Measurements from ENCODE around the gene MMP14.

The MMP14 gene

DNA sequence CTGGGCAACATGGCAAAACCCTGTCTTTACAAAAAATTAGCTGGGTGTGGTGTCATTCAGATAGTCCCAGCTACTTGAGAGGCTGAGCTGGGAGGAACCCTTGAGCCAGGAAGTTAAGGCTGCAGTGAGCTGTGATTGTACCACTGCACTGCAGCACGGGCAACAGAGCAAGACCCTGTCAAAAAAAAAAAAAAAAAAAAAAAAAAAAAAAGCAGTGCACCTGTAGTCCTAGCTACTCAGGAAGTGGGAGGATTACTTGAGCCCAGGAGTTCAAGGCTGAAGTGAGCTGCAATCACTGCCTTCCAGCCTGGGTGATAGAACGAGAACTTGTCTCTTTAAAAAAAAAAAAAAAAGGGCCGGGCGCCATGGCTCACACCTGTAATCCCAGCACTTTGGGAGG, 52.3 kb downstream of the MMP14 start:
- TF ChIP-seq FOXP2 (optimal IDR thresholded peaks at IDR 0.05; ENCODE audit: borderline replicate concordance, extremely low read depth, extremely low read length, insufficient read depth): no peak
- TF ChIP-seq TAF1 (IDR thresholded peaks at IDR 0.05; ENCODE audit: borderline replicate concordance, insufficient read depth, low read length): no peak
- no peak for TF ChIP-seq POLR2AphosphoS5 (IDR thresholded peaks at IDR 0.05; ENCODE audit: low read depth, low read length)
- TF ChIP-seq, protein P1, sequence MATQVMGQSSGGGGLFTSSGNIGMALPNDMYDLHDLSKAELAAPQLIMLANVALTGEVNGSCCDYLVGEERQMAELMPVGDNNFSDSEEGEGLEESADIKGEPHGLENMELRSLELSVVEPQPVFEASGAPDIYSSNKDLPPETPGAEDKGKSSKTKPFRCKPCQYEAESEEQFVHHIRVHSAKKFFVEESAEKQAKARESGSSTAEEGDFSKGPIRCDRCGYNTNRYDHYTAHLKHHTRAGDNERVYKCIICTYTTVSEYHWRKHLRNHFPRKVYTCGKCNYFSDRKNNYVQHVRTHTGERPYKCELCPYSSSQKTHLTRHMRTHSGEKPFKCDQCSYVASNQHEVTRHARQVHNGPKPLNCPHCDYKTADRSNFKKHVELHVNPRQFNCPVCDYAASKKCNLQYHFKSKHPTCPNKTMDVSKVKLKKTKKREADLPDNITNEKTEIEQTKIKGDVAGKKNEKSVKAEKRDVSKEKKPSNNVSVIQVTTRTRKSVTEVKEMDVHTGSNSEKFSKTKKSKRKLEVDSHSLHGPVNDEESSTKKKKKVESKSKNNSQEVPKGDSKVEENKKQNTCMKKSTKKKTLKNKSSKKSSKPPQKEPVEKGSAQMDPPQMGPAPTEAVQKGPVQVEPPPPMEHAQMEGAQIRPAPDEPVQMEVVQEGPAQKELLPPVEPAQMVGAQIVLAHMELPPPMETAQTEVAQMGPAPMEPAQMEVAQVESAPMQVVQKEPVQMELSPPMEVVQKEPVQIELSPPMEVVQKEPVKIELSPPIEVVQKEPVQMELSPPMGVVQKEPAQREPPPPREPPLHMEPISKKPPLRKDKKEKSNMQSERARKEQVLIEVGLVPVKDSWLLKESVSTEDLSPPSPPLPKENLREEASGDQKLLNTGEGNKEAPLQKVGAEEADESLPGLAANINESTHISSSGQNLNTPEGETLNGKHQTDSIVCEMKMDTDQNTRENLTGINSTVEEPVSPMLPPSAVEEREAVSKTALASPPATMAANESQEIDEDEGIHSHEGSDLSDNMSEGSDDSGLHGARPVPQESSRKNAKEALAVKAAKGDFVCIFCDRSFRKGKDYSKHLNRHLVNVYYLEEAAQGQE (IDR thresholded peaks at IDR 0.05; ENCODE audit: insufficient read depth in 1 of 2, low read depth in 2 of 2, low read length in 2 of 2): no peak
- no peak for TF ChIP-seq SIN3A (IDR thresholded peaks at IDR 0.05; ENCODE audit: borderline replicate concordance, insufficient read depth, low read length)

DNA sequence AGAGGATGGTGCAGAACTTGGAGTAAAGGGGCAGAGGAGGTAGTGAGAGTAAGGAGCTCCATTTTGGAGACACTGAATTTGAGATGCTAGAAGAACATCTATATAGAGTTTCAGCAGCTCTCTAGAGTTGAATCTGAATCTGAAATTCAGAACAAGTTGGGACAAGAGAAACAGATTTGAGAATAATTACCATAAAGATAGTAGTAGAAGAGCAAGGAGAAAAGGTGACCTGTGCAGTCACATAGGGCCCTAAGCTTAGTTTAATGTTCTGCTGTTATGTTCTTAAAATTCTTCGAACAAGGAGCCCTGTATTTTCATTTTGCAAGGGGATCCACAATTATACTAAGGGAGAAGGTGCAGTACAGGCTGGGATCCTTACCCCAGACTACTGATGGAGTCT, 54.0 kb downstream of the MMP14 start:
- TF ChIP-seq, protein P1 (IDR thresholded peaks at IDR 0.05; ENCODE audit: insufficient read depth in 1 of 2, low read depth in 2 of 2, low read length in 2 of 2): no peak
- no peak for TF ChIP-seq FOXP2 (optimal IDR thresholded peaks at IDR 0.05; ENCODE audit: borderline replicate concordance, extremely low read depth, extremely low read length, insufficient read depth)
- TF ChIP-seq SIN3A (IDR thresholded peaks at IDR 0.05; ENCODE audit: borderline replicate concordance, insufficient read depth, low read length): no peak
- no peak for TF ChIP-seq TAF1 (IDR thresholded peaks at IDR 0.05; ENCODE audit: borderline replicate concordance, insufficient read depth, low read length)
- TF ChIP-seq POLR2AphosphoS5 (IDR thresholded peaks at IDR 0.05; ENCODE audit: low read depth, low read length): no peak

DNA sequence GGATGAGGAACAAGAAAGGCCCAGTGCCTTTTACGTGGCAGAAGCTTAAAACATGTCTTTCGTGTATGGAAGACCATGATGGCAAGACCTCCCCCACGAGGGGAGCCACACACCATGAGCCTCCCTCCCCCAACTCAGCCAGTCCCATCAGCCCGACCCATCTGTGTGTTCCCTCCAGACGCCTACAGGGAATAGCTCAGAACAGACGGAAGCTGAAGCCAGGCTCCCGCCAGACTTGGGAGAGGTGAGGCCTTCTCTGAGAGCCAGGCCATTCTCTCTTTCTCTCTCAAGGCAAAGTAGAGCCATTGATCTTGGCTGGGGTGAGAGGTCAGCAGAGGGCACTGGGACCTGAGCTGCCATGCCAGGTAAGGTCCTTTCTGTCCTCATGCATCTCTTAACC, 56.1 kb downstream of the MMP14 start:
- TF ChIP-seq FOXP2 (optimal IDR thresholded peaks at IDR 0.05; ENCODE audit: borderline replicate concordance, extremely low read depth, extremely low read length, insufficient read depth) (no peak), POLR2AphosphoS5 (IDR thresholded peaks at IDR 0.05; ENCODE audit: low read depth, low read length) (no peak), TAF1 (IDR thresholded peaks at IDR 0.05; ENCODE audit: borderline replicate concordance, insufficient read depth, low read length) (no peak), SIN3A (IDR thresholded peaks at IDR 0.05; ENCODE audit: borderline replicate concordance, insufficient read depth, low read length) (no peak)
- TF ChIP-seq, protein P1 (IDR thresholded peaks at IDR 0.05; ENCODE audit: insufficient read depth in 1 of 2, low read depth in 2 of 2, low read length in 2 of 2): no peak

DNA sequence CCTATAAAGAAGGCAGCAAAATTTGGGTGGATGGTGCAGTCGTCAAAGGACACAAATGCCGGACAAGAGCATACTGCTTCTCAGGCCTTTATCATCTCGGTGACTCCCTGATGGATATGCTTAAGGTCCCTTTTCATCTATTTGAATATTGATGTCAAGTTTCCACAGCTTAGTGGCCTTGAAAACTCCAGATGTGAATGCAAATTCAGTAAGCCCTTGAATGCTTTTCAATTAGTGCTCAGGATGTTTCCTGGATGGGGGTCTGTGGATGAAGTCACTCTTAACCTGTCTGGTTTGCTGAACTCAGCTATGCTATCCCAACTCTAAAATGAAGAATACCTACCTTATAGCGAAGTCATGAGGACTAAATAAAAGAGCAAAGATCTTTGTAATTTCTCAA, 57.3 kb downstream of the MMP14 start:
- no peak for TF ChIP-seq TAF1 (IDR thresholded peaks at IDR 0.05; ENCODE audit: borderline replicate concordance, insufficient read depth, low read length)
- TF ChIP-seq SIN3A (IDR thresholded peaks at IDR 0.05; ENCODE audit: borderline replicate concordance, insufficient read depth, low read length): no peak
- TF ChIP-seq POLR2AphosphoS5 (IDR thresholded peaks at IDR 0.05; ENCODE audit: low read depth, low read length): no peak
- no peak for TF ChIP-seq FOXP2 (optimal IDR thresholded peaks at IDR 0.05; ENCODE audit: borderline replicate concordance, extremely low read depth, extremely low read length, insufficient read depth)
- TF ChIP-seq, protein P1 (IDR thresholded peaks at IDR 0.05; ENCODE audit: insufficient read depth in 1 of 2, low read depth in 2 of 2, low read length in 2 of 2): no peak

DNA sequence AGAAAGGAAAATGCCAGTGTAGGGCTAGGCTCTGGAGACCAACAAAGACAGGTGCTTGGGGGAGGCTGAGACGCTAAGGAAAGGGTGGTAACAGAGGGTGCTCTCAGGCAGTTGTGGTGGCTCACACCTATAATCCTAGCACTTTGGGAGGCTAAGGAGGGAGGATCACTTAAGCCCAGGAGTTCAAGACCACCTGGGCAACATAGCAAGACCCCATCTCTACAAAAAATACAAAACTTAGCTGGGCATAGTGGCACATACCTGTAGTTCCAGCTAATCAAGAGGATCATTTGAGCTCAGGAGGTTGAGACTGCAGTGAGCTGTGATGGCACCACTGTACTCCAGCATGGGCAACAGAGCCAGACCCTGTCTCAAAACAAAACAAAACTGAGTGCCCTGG, 59.0 kb downstream of the MMP14 start:
- TF ChIP-seq TAF1 (IDR thresholded peaks at IDR 0.05; ENCODE audit: borderline replicate concordance, insufficient read depth, low read length) (no peak), FOXP2 (optimal IDR thresholded peaks at IDR 0.05; ENCODE audit: borderline replicate concordance, extremely low read depth, extremely low read length, insufficient read depth) (no peak), SIN3A (IDR thresholded peaks at IDR 0.05; ENCODE audit: borderline replicate concordance, insufficient read depth, low read length) (no peak), POLR2AphosphoS5 (IDR thresholded peaks at IDR 0.05; ENCODE audit: low read depth, low read length) (no peak)
- TF ChIP-seq, protein P1 (IDR thresholded peaks at IDR 0.05; ENCODE audit: insufficient read depth in 1 of 2, low read depth in 2 of 2, low read length in 2 of 2): no peak

Data from PFSK-1 (cell line).